Loucy (cell line): ENCODE results near the gene HARS1.

ENCODE experiments used
- CTCF ChIP-seq: fragments of 200-600 bp; sonication (generic); conservative IDR thresholded peaks from 2 replicates; pipeline ENCODE4 v1.5.1; 2014; ENCODE audit warnings: mild to moderate bottlenecking, antibody characterized with exemption, low read length
- EZH2phosphoT487 ChIP-seq: fragments of 200-600 bp; IDR thresholded peaks from 2 replicates; pipeline ENCODE4 v1.6.1; 2018; ENCODE audit warnings: antibody characterized with exemption, mild to moderate bottlenecking, moderate library complexity, borderline replicate concordance

DNA sequence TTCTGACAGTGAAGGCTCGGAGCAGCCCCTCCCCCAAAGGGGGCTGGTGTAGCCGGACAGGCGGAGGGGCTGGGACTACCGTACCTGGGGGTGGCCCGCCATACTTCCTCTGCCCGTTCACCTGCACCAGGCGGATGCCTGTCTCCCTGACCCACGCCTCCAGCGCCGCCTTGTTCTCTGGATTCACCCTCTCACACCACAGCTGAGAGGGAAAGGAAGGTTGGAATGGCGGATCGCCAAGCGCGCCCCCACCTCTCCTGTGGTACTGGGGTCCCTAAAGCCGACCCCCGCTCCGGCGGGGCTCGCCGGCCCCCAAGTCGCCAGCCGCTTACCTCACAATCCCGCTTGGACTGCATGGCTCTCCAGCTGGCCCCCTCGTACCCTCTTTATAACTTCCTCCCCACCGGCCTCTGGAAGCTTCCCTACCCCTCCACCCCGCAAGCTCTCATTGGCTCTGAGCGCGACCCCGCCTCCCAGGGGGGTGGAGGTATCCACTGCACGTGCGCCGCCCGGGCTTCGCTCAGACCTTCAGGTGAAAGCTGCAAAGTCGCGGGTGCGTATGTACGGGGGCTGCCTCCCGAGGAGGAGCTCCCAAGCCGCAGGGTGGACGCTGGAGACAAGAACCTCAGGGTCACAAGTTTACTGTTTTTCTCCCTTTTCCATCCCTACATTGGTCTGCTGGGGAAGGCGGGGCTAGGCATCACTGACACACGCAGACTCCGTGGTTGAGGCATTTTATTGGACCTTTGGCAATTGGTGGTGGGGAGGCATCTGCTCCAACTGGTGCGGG, 17.8 kb downstream of the HARS1 start, which contains the start of gene DND1:
- TF ChIP-seq CTCF = no peak
- TF ChIP-seq EZH2phosphoT487 = no peak
